ENCODE measurements around the gene SH2D4B. TPM values are rescaled to one million over a fixed set of nuclear protein-coding genes. Genes with fewer than 3 reads are reported as not detected.

Gene SH2D4B
- polyA plus RNA-seq, 1 donor from 2014 or later, result 1.4 TPM

- TF ChIP-seq MXI1 (conservative IDR thresholded peaks at IDR 0.05; ENCODE audit: poor library complexity, severe bottlenecking) (no peak), TAF1 (IDR thresholded peaks at IDR 0.05; ENCODE audit: low read depth) (no peak), REST (IDR thresholded peaks at IDR 0.05; ENCODE audit: borderline replicate concordance) (no peak), EP300 (conservative IDR thresholded peaks at IDR 0.05; ENCODE audit: poor library complexity, severe bottlenecking) (no peak), RAD21 (conservative IDR thresholded peaks at IDR 0.05) (no peak), POLR2AphosphoS5 (IDR thresholded peaks at IDR 0.05) (no peak), EZH2 (IDR thresholded peaks at IDR 0.05; ENCODE audit: borderline replicate concordance, insufficient read depth, low read length, poor library complexity, severe bottlenecking) (no peak), CTCF (IDR thresholded peaks at IDR 0.05; ENCODE audit: poor library complexity, severe bottlenecking) (no peak), SMC3 (conservative IDR thresholded peaks at IDR 0.05; ENCODE audit: poor library complexity) (no peak)
- H3K4me2 ChIP-seq (ENCODE audit: low read length), result no peak overlapping the region
- no peak overlapping the region for H3K27ac ChIP-seq (ENCODE audit: low read length)
- H3F3A ChIP-seq (ENCODE audit: insufficient read depth, low read length, poor library complexity, severe bottlenecking), result no peaks in the 10 kb centered on the region
- no peaks in the 10 kb centered on the region for H3K36me3 ChIP-seq (ENCODE audit: insufficient read depth, low read length)
- H3K9me2 ChIP-seq (ENCODE audit: insufficient read depth, low read length), result no peaks in the 10 kb centered on the region
- H2AFZ ChIP-seq (ENCODE audit: low read depth, low read length), result no peak overlapping the region
- H3K27me3 ChIP-seq (ENCODE audit: insufficient read depth, low read depth, low read length), result no peaks in the 10 kb centered on the region
- no peak overlapping the region for H3K9ac ChIP-seq (ENCODE audit: low read length)
- no peaks in the 10 kb centered on the region for H4K20me1 ChIP-seq (ENCODE audit: insufficient read depth)
- H3K9me3 ChIP-seq (ENCODE audit: low read length), result no peaks in the 10 kb centered on the region
- no peak overlapping the region for H3K4me3 ChIP-seq (ENCODE audit: low read length)
- H3K79me2 ChIP-seq (replicated peaks; ENCODE audit: insufficient read depth, low read length), result no peaks in the 10 kb centered on the region
These were observed 73.9 kb downstream of the SH2D4B start for GRCh38 chr10:80611481-80612185.

GRCh38 chr10:80612261-80612660 lies 74.6 kb downstream of the SH2D4B start:
- Histone ChIP-seq H3K27ac (ENCODE audit: low read length) (no peak overlapping the region), H3K79me2 (replicated peaks; ENCODE audit: insufficient read depth, low read length) (no peaks in the 10 kb centered on the region), H3K4me3 (ENCODE audit: low read length) (no peak overlapping the region), H3K9me3 (ENCODE audit: low read length) (no peaks in the 10 kb centered on the region), H3K9me2 (ENCODE audit: insufficient read depth, low read length) (no peaks in the 10 kb centered on the region), H4K20me1 (ENCODE audit: insufficient read depth) (no peaks in the 10 kb centered on the region), H3K36me3 (ENCODE audit: insufficient read depth, low read length) (no peaks in the 10 kb centered on the region), H2AFZ (ENCODE audit: low read depth, low read length) (no peak overlapping the region), H3K27me3 (ENCODE audit: insufficient read depth, low read depth, low read length) (no peaks in the 10 kb centered on the region), H3F3A (ENCODE audit: insufficient read depth, low read length, poor library complexity, severe bottlenecking) (no peaks in the 10 kb centered on the region), H3K9ac (ENCODE audit: low read length) (no peak overlapping the region), H3K4me2 (ENCODE audit: low read length) (no peak overlapping the region)
- TF ChIP-seq RAD21 (conservative IDR thresholded peaks at IDR 0.05) (no peak), EP300 (conservative IDR thresholded peaks at IDR 0.05; ENCODE audit: poor library complexity, severe bottlenecking) (no peak), REST (IDR thresholded peaks at IDR 0.05; ENCODE audit: borderline replicate concordance) (no peak)
